Measurements from ENCODE around the gene FOSL1.

DNA sequence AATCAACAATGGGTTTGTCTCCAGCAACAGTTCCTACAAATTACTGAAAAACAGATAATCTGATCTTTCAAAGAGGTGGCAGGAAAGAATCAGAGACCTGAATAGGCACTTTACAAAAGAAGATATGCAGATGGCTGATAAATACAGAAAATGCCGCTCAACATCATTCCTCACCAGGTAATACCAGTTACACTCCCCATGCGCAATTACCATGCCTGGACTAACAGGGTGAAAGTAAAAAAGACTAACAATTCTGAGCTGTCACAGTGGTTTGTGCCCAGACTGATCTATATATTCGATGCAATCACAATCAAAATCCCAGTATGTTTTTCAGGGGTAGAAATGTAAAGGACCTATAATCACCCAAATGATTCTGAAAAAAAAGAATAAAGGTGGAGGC is 56.4 kb downstream of the FOSL1 start:
- TF ChIP-seq POLR2A (IDR thresholded peaks at IDR 0.05): no peak
- TF ChIP-seq CTCF (IDR thresholded peaks at IDR 0.05): no peak
- TF ChIP-seq EP300 (IDR thresholded peaks at IDR 0.05): no peak

Data from tibial nerve (tissue), 4 donors.